ENCODE results near the gene COX4I1. TPM values are rescaled to one million over a fixed set of nuclear protein-coding genes. Genes with fewer than 3 reads are reported as not detected.

The COX4I1 gene
- total and polyA plus RNA-seq, 2 donors (not counting 1 experiment from before 2014, with no cell fraction given): 759 to 813 TPM

GRCh38 chr16:85843471-85844168, 44.1 kb downstream of the COX4I1 start:
- Histone ChIP-seq H3K4me2 (replicated peaks; ENCODE audit: low read depth, low read length, poor library complexity, severe bottlenecking) (no peak overlapping the region), H3K4me3 (ENCODE audit: control extremely low read depth in 1 of 5, extremely low read depth in 1 of 5, insufficient read depth in 1 of 5, low read depth in 2 of 5, low read length in 4 of 5) (no peak overlapping the region), H2AFZ (ENCODE audit: insufficient read depth, low read depth, low read length, poor library complexity, severe bottlenecking) (no peak overlapping the region), H3K9me3 (ENCODE audit: control extremely low read depth in 1 of 3, control insufficient read depth in 2 of 3, insufficient read depth in 1 of 3, low read length in 2 of 3) (peaks cover 0 to 4% (median 0%) of the 10 kb centered on the region in 3 donors), H3K36me3 (replicated peaks in 1 of 2; ENCODE audit: control extremely low read depth in 1 of 2, control insufficient read depth in 1 of 2, extremely low read depth in 1 of 2, insufficient read depth in 2 of 2, low read length in 1 of 2) (no peaks in the 10 kb centered on the region), H3K79me2 (ENCODE audit: control insufficient read depth, insufficient read depth, low read length) (no peaks in the 10 kb centered on the region), H3K9ac (ENCODE audit: low read length) (no peak overlapping the region), H3K27ac (ENCODE audit: low read length in 2 of 2) (no peak overlapping the region), H3K27me3 (replicated peaks in 1 of 4; ENCODE audit: control extremely low read depth in 1 of 4, control insufficient read depth in 3 of 4, insufficient read depth in 4 of 4, low read length in 3 of 4) (no peaks in the 10 kb centered on the region), H3K4me1 (ENCODE audit: control insufficient read depth in 2 of 2, insufficient read depth in 2 of 2, low read length in 2 of 2) (peaks cover 7 to 15% of the 10 kb centered on the region in 2 donors), H4K20me1 (ENCODE audit: control insufficient read depth, insufficient read depth, low read length, poor library complexity, severe bottlenecking) (no peaks in the 10 kb centered on the region)
- Mint-ChIP-seq H3K27ac (no peak overlapping the region), H3K9me3 (ENCODE audit: insufficient read depth) (peaks cover 2% of the 10 kb centered on the region), H3K27me3 (peaks cover 12% of the 10 kb centered on the region), H3K4me3 (no peak overlapping the region), H3K4me1 (peaks cover 18% of the 10 kb centered on the region)
- DNase-seq (no peak), ATAC-seq (ENCODE audit: low read depth) (no peak)
- TF ChIP-seq EZH2 (IDR thresholded peaks at IDR 0.05; ENCODE audit: borderline replicate concordance, insufficient read depth, low read depth, low read length, poor library complexity, severe bottlenecking) (no peak), CTCF (IDR thresholded peaks at IDR 0.05) (no peak)
- ChIA-PET CTCF (interaction anchor here (1.4 kb wide), 1 partner anchor 22 kb away, joined by 3 read pairs; no protein-coding TSS in a partner anchor), POLR2A (interaction anchor here (0.5 kb wide), 1 partner anchor 53 kb away, joined by 5 read pairs; no protein-coding TSS in a partner anchor)
- 97% methylated on average over 11 of the region's 11 CpGs for WGBS (ENCODE audit: insufficient coverage)
- intact Hi-C loops (cut with micrococcal nuclease): no loop called here

DNA sequence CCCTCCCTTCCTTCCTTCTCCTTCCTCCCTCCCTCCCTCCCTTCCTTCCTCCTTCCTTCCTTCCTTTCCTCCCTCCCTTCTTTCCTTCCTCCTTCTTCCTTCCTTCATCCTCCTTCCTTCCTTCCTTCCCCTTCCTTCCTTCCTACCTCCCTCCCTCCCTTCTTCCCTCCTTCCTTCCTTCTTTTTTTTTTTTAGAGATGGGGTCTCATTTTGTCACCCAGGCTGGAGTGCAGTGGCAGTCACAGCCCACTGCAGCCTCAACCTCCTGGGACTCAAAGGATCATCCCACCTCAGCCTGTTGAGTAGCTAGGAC, 44.6 kb downstream of the COX4I1 start:
- intact Hi-C loops (cut with micrococcal nuclease): no loop called here
- Histone ChIP-seq H2AFZ (ENCODE audit: insufficient read depth, low read depth, low read length, poor library complexity, severe bottlenecking) (no peak overlapping the region), H3K27me3 (replicated peaks in 1 of 4; ENCODE audit: control extremely low read depth in 1 of 4, control insufficient read depth in 3 of 4, insufficient read depth in 4 of 4, low read length in 3 of 4) (no peaks in the 10 kb centered on the region), H4K20me1 (ENCODE audit: control insufficient read depth, insufficient read depth, low read length, poor library complexity, severe bottlenecking) (no peaks in the 10 kb centered on the region), H3K79me2 (ENCODE audit: control insufficient read depth, insufficient read depth, low read length) (no peaks in the 10 kb centered on the region), H3K36me3 (replicated peaks in 1 of 2; ENCODE audit: control extremely low read depth in 1 of 2, control insufficient read depth in 1 of 2, extremely low read depth in 1 of 2, insufficient read depth in 2 of 2, low read length in 1 of 2) (no peaks in the 10 kb centered on the region), H3K27ac (ENCODE audit: low read length in 2 of 2) (no peak overlapping the region), H3K4me2 (replicated peaks; ENCODE audit: low read depth, low read length, poor library complexity, severe bottlenecking) (no peak overlapping the region), H3K4me1 (ENCODE audit: control insufficient read depth in 2 of 2, insufficient read depth in 2 of 2, low read length in 2 of 2) (peaks cover 7 to 12% of the 10 kb centered on the region in 2 donors), H3K9me3 (ENCODE audit: control extremely low read depth in 1 of 3, control insufficient read depth in 2 of 3, insufficient read depth in 1 of 3, low read length in 2 of 3) (peaks cover 0 to 4% (median 0%) of the 10 kb centered on the region in 3 donors), H3K9ac (ENCODE audit: low read length) (no peak overlapping the region), H3K4me3 (ENCODE audit: control extremely low read depth in 1 of 5, extremely low read depth in 1 of 5, insufficient read depth in 1 of 5, low read depth in 2 of 5, low read length in 4 of 5) (no peak overlapping the region)
- Mint-ChIP-seq H3K27me3 (peaks cover 12% of the 10 kb centered on the region), H3K4me3 (no peak overlapping the region), H3K27ac (no peak overlapping the region), H3K4me1 (peaks cover 17% of the 10 kb centered on the region), H3K9me3 (ENCODE audit: insufficient read depth) (peaks cover 2% of the 10 kb centered on the region)
- DNase-seq: no peak
- ChIA-PET CTCF (interaction anchor here (1.2 kb wide), 1 partner anchor 23 kb away, joined by 6 read pairs; no protein-coding TSS in a partner anchor), POLR2A (no interaction called here)
- no peak for TF ChIP-seq CTCF (IDR thresholded peaks at IDR 0.05)
- TF ChIP-seq EZH2 (IDR thresholded peaks at IDR 0.05; ENCODE audit: borderline replicate concordance, insufficient read depth, low read depth, low read length, poor library complexity, severe bottlenecking): no peak
- no peak for ATAC-seq (ENCODE audit: low read depth)

All from B cell (primary cell).